ENCODE measurements around the gene HAGHL. TPM values are rescaled to one million over a fixed set of nuclear protein-coding genes. Genes with fewer than 3 reads are reported as not detected.

HAGHL gene
- total RNA-seq, 4 donors from 2014 or later, result 1.1 to 5.6 (median 2.6) TPM

- TF ChIP-seq CTCF (IDR thresholded peaks at IDR 0.05; ENCODE audit: low read depth), result no peak
These were observed 40.9 kb upstream of the HAGHL start for GRCh38 chr16:685967-686366.

GRCh38 chr16:686459-687260 lies 40.2 kb upstream of the HAGHL start:
- no peak for TF ChIP-seq CTCF (IDR thresholded peaks at IDR 0.05; ENCODE audit: low read depth)

GRCh38 chr16:687499-687898 lies 39.4 kb upstream of the HAGHL start:
- no peak for TF ChIP-seq CTCF (IDR thresholded peaks at IDR 0.05; ENCODE audit: low read depth)

- no peak for TF ChIP-seq CTCF (IDR thresholded peaks at IDR 0.05; ENCODE audit: low read depth)
These were observed 37.6 kb upstream of the HAGHL start for GRCh38 chr16:689175-689897.

GRCh38 chr16:692356-693108 lies 34.4 kb upstream of the HAGHL start:
- no peak for TF ChIP-seq CTCF (IDR thresholded peaks at IDR 0.05; ENCODE audit: low read depth)

- TF ChIP-seq CTCF (IDR thresholded peaks at IDR 0.05; ENCODE audit: low read depth), result no peak
These were observed 33.5 kb upstream of the HAGHL start for GRCh38 chr16:693364-693763.

- no peak for TF ChIP-seq CTCF (IDR thresholded peaks at IDR 0.05; ENCODE audit: low read depth)
These were observed 33.1 kb upstream of the HAGHL start for GRCh38 chr16:693766-694165.
